Activated CD8-positive, alpha-beta T cell treated with anti-CD3 and anti-CD28 coated beads for 36 hours (primary cell): ENCODE measurements around the gene LRRC4B. TPM values are rescaled to one million over a fixed set of nuclear protein-coding genes. Genes with fewer than 3 reads are reported as not detected.

Source experiments
- ATAC-seq: fragments of 200-7000 bp; cut with Tn5 transposase; one replicate; pipeline ENCODE4 v1.10.0; 2021; ENCODE audit warnings: mild to moderate bottlenecking, moderate library complexity
- CTCF ChIA-PET: fragments of 350-600 bp; sonication (Branson Sonifier 250); formaldehyde crosslinking; loops from one replicate; lab custom pipeline; 2021; ENCODE audit warnings: antibody characterized with exemption; lab: Charles Lee
- POLR2A ChIA-PET: fragments of 350-600 bp; sonication (Branson Sonifier 250); formaldehyde crosslinking; loops from one replicate; lab custom pipeline; 2021; ENCODE audit warnings: antibody characterized with exemption; lab: Charles Lee
- DNase-seq: peaks from one replicate; pipeline ENCODE4 v3.0.0-alpha.2; 2020
- H3K27ac Mint-ChIP-seq: one replicate; pipeline ENCODE4 v1.8.0; 2021; ENCODE audit warnings: mild to moderate bottlenecking, mixed read lengths
- H3K27me3 Mint-ChIP-seq: one replicate; pipeline ENCODE4 v1.8.0; 2021; ENCODE audit warnings: mixed read lengths
- H3K36me3 Mint-ChIP-seq: one replicate; pipeline ENCODE4 v1.8.0; 2021; ENCODE audit warnings: low read depth, mixed read lengths
- H3K4me1 Mint-ChIP-seq: one replicate; pipeline ENCODE4 v1.8.0; 2021; ENCODE audit warnings: low read depth, mixed read lengths
- H3K4me3 Mint-ChIP-seq: one replicate; pipeline ENCODE4 v1.8.0; 2021; ENCODE audit warnings: mild to moderate bottlenecking, moderate library complexity, mixed read lengths
- H3K9me3 Mint-ChIP-seq: one replicate; pipeline ENCODE4 v1.8.0; 2021; ENCODE audit warnings: mixed read lengths
- intact Hi-C: fragments of 100-400 bp; cut with micrococcal nuclease; formaldehyde crosslinking; loops from one replicate; pipeline ENCODE4 v1.10.0; 2022
- total RNA-seq, 2 experiments: library from RNA; stranded (reverse); gene quantifications; one replicate each; pipeline ENCODE4 v1.2.3, GENCODE V29; 2021
- TF ChIP-seq, protein P1 (sequence below): fragments of 200-600 bp; IDR thresholded peaks from one replicate; pipeline ENCODE4 v1.8.0; 2022; ENCODE audit warnings: antibody characterized with exemption, mild to moderate bottlenecking

Gene LRRC4B
- total RNA-seq, 2 experiments from 2014 or later, result not detected

DNA sequence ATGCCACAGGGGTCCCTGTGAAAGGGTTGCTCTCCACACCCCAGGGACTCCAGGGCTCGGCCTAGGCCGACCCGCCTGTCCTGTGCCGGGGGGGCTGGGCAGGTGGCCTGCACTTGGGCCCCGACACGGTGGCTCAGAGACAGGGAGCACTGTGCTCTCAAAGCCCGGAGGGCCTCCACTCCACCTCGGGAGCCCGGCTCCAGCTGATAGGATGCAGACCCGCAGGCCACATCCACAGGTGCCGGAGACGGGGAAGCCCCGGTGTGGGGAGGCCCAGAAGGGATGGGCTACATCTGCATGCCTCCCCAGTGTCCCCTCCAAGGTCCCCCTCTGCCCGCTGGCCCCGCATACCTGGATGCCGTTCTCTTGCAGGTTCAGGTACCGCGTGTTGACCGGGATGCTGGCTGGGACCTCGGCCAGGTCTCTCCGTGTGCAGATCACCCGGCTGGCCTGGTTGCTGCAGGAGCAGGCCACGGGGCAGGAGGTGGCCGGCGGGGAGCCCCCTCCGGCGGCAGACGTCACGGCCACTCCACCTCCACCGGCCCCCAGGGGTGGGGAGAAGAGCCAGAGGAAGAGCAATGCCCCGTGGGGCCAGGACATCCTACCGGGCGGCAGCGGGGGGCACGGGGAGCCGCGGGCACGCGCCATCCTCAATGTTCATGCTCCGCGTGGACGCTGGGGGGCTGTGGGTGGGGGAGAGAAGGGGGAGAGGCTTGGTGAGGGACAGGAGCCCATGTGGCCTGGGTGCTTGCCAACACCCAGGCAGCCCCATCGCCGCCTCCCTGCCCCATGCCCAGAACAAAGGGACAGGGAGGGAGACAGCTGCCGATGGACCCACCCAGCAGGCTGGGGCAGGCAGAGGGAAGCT lies 19.8 kb downstream of the LRRC4B start:
- intact Hi-C loops, result no loop called here
- peaks cover 3% of the 10 kb centered on the region for H3K4me1 Mint-ChIP-seq
- ChIA-PET CTCF (interaction anchor here (1.2 kb wide), 1 partner anchor 10 kb away, joined by 3 read pairs; no protein-coding TSS in a partner anchor), POLR2A (no interaction called here)
- TF ChIP-seq, protein P1, sequence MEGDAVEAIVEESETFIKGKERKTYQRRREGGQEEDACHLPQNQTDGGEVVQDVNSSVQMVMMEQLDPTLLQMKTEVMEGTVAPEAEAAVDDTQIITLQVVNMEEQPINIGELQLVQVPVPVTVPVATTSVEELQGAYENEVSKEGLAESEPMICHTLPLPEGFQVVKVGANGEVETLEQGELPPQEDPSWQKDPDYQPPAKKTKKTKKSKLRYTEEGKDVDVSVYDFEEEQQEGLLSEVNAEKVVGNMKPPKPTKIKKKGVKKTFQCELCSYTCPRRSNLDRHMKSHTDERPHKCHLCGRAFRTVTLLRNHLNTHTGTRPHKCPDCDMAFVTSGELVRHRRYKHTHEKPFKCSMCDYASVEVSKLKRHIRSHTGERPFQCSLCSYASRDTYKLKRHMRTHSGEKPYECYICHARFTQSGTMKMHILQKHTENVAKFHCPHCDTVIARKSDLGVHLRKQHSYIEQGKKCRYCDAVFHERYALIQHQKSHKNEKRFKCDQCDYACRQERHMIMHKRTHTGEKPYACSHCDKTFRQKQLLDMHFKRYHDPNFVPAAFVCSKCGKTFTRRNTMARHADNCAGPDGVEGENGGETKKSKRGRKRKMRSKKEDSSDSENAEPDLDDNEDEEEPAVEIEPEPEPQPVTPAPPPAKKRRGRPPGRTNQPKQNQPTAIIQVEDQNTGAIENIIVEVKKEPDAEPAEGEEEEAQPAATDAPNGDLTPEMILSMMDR, result no peak
- no peak overlapping the region for H3K4me3 Mint-ChIP-seq
- no peak overlapping the region for H3K27ac Mint-ChIP-seq
- no peaks in the 10 kb centered on the region for H3K36me3 Mint-ChIP-seq
- no peak for ATAC-seq
- H3K9me3 Mint-ChIP-seq, result no peaks in the 10 kb centered on the region
- no peak for DNase-seq
- H3K27me3 Mint-ChIP-seq, result peaks cover 32% of the 10 kb centered on the region

DNA sequence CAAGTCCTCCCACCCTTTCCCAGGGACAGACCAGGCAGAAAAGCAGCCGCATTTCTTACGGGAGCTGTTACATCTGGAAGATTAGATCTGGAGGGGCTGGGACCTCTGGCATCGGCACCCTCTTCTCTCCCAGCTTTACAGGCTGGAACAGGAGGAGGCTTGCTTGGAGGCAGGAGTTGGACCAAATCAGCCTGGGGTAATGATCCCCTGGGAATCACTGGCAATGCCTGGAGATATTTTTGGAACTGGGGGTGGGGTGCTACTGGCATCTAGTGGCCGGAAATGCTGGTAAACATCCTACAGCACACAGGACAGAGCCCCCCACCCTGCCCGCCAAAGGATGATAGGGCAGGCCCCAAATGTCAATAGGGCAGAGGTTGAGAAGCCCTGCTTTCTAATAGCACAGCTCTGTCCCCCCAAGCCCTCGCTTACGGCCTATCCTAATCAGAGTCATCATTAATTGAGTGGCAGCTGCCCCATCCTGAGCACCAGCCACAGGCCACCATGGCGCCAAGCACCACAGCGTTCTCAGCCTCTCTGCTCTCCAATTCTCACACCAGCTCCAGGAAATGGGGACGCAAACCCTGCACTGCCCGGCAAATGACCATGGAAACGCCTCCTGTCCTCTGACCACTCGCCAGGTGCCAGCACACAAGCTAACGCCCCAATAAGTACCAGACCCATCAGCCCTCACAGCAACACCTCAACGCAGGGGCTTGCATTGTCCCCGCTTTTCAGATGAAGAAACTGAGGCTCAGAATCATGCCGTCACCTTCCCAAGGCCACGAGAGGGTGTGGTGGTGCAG lies 20.6 kb downstream of the LRRC4B start:
- TF ChIP-seq, protein P1, result no peak
- Mint-ChIP-seq H3K27me3 (peaks cover 24% of the 10 kb centered on the region), H3K4me3 (no peak overlapping the region), H3K36me3 (no peaks in the 10 kb centered on the region), H3K4me1 (peaks cover 3% of the 10 kb centered on the region), H3K9me3 (no peaks in the 10 kb centered on the region), H3K27ac (no peak overlapping the region)
- intact Hi-C loops, result no loop called here
- DNase-seq, result no peak
- ATAC-seq, result no peak
- CTCF ChIA-PET, result interaction anchor here (1.2 kb wide), 1 partner anchor 8 kb away, joined by 3 read pairs; no protein-coding TSS in a partner anchor
- POLR2A ChIA-PET, result no interaction called here

DNA sequence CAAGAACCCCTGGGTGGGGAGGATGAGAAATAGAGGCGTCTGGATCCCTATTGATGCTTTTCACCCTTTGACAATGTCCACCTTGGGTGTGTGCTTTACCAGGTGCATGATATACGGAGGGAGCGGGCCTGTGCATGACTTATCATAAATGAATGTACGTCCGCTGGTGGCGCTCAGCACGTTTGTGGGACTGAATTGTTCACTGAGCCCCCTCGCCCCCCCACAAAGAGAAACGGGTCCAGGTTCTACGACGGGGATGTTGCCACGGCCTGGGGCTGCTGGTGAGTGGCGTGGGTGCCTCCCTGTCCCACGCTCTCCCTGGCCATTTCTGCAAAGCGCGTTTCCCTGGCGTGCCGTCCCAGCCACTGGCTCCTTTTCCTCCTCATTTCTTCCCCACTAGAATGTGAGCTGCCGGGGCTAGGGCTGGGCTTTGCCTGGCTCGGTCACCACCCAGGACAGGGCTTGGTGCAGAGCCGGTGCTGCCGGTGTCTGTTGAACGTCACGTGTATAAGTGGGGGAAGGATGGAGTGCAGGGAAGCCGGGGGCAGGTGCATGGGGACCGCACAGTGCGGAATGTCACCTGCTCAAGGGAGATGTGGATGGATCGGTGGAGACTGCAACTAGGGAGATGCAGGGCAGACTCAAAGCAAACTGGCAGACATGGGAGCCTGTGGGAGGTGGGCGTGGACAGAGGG lies 21.6 kb downstream of the LRRC4B start:
- ChIA-PET CTCF (interaction anchor here (1.2 to 3.0 kb wide), 2 partner anchors 9 to 10 kb away, joined by 3 to 10 read pairs; no protein-coding TSS in a partner anchor), POLR2A (no interaction called here)
- TF ChIP-seq, protein P1, result no peak
- intact Hi-C loops, result no loop called here
- Mint-ChIP-seq H3K36me3 (no peaks in the 10 kb centered on the region), H3K9me3 (no peaks in the 10 kb centered on the region), H3K27ac (no peak overlapping the region), H3K4me1 (no peaks in the 10 kb centered on the region), H3K27me3 (peaks cover 18% of the 10 kb centered on the region), H3K4me3 (no peak overlapping the region)
- DNase-seq (no peak), ATAC-seq (no peak)

DNA sequence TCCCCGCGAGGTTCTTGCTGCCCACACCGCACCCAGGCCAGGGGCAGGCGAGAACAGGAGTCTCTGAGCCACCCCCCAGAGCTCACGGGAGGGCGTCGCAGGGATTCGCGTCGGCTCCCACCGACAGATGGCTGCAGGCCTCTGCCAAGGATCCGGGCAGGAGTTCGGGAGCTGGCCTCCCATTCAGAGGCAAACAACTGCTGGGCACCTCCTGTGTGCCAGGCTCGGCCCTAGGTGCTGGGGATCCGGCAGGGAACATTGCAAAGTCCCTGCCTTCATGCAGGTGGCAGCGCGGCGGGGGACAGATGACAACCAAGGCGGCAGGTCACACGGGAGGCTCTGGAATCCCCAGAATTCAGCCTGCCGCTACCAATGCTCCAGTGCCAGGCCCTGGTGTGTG lies 25.3 kb downstream of the LRRC4B start:
- no peaks in the 10 kb centered on the region for H3K4me1 Mint-ChIP-seq
- ATAC-seq (no peak), DNase-seq (no peak)
- H3K4me3 Mint-ChIP-seq, result no peak overlapping the region
- intact Hi-C loops, result no loop called here
- no peak overlapping the region for H3K27ac Mint-ChIP-seq
- H3K27me3 Mint-ChIP-seq, result peaks cover under 1% of the 10 kb centered on the region
- no peaks in the 10 kb centered on the region for H3K36me3 Mint-ChIP-seq
- ChIA-PET CTCF (interaction anchor here (1.0 to 2.0 kb wide), 2 partner anchors 13 to 14 kb away, joined by 3 to 7 read pairs; no protein-coding TSS in a partner anchor), POLR2A (no interaction called here)
- TF ChIP-seq, protein P1, result no peak
- H3K9me3 Mint-ChIP-seq, result no peaks in the 10 kb centered on the region
